Activated gamma-delta T cell treated with Interleukin-2 at 50 U/mL for 16 hours (primary cell): ENCODE results near the gene NR1H2.
"Not testable (repeated sequence)": the region's sequence is repeated elsewhere in the genome, so short reads cannot be mapped to it uniquely, and the experiment has no call there.

Experiments
- DNase-seq: peaks from one replicate; pipeline ENCODE4 v3.0.0-alpha.2; 2020

NR1H2 gene

DNA sequence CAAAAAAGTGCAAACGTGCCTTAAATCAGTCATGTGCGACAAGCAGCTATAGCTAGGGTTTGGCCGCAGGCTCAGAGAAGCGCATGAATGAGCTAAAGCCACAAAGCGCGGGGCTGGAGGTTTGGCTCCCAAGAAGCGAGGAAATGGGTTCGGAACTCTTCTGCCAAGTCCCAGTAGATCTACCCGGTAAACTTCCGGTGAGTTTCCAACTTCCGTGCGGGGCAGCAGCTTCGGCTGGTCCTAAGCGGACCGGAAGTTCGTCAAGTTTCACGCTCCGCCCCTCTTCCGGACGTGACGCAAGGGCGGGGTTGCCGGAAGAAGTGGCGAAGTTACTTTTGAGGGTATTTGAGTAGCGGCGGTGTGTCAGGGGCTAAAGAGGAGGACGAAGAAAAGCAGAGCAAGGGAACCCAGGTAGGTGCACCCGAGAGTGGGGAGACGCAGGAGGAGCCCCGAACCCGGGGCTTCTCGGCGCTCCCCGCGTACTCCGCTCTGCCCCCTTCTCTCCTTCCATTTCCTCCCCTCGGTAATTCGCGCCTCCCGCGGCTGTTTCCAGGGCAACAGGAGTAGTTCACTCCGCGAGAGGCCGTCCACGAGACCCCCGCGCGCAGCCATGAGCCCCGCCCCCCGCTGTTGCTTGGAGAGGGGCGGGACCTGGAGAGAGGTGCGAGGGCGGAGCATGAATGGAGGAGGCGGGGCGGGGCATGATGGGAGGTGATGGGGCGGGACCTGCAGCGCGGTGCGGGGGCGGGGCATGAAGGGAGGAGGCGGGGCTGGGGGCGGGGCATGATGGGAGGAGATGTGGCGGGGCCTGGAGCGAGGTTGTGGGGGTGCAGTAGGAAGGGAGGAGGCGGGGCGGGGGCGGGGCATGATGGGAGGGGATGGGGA is at the start of gene NR1H2:
NR1H2 (plus strand) TSS at position 292 of the 885 bp plus-strand sequence. CDS start 1,149 bp downstream, outside the sequence.
- peak; percentile 95 for DNase-seq

DNA sequence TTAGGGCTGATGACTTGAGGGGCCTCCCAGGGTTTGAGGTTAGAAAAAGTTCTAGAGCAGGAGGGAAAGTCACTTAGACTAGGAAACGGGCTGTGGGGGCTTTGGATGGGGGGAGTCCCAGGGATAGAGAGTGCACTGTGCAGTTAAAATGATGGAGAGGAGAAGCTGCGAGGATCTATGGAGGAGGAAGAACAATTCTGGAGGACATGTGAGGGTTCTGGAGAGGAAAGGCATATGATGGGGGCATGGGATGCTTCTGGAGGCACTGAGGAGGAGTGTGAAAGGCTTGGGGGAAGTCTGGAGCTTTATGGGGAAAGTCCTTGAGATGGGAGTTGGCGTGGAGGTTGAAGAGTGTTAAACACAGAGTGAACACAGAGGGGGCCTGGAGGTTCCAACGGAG is 49.2 kb upstream of the NR1H2 start:
- DNase-seq, result no peak

DNA sequence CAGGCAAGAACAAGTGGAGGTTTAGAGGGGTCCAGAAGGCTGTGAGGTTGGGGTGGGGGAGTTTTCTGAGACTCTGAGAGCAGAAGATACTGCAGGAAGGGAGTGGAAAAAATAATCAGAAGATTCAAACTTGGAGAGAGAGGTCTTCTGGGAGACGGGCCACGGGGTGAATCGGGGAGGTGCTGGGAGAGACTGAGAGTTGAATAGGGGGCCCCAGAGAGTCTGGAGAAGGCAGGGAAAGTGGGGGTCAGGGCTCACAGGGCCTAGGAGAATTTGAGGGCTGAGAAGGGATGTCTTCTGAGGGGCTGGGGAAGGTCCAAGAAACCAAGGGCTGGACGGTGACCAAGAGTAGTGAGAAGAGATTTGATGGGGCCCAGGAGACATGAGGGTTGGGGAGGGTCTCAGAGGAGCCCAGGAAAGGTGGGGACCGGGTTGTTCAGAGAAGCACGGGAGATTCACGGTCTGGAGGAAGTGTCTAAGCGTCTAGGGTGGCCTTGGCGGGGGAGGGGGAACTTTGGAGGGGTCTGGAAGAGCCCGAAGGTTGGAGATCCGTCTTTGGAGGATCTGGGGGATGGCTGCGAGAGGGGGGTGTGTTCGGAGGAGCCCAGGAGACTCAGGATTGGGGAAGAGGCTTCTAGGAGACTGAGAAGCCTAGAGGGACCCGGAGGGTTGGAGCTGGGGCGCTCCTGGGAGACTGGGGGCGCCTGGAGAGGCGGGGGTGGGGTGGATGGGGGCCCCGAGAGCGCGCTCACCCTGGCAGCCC is 48.6 kb upstream of the NR1H2 start:
- DNase-seq, result no peak

DNA sequence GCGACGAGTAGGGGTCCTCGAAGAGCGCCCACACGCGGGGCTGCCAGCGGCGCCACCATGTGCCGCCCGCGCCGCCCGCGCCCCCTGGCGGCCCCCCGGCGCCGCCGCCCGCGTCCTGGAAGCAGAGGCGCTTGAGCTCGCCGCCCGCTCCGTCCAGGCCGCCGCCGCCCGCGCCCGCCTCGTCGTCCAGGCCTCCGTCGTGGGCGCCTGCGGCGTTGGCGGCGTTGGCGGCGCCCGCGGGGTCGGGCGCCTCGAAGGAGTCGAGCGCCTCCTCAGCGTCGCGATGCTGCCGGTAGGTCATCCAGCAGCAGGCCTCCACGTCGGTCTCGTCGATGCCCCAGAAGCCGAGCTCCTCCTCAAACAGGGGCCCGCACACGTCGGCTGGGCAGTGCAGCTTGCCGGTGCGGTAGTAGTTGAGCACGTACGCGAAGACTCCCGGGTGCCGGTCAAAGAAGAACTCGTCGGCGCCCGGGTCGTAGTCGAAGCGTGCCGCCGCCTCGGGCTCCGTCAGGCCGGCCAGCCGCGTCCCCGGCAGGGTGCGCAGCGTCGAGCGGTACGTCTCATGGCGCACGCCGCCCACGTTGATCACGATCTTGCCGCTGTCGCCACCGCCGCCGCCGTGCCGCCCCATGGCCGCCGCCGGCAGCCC is 47.9 kb upstream of the NR1H2 start:
- DNase-seq, result no peak

DNA sequence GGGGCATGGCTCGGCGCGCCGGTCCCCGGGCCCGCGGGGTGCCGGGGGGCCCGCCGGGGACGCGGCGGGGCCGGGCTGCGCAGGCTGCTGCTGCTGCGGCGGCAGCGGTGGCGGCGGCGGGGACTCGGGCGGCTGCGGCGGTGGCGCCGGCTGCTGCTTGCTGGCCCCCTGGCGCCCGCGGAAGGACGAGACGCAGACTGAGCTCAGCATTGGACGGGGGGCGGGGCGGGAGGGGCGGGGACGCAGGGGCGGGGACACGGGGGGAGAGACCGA is 47.4 kb upstream of the NR1H2 start:
- no peak for DNase-seq

DNA sequence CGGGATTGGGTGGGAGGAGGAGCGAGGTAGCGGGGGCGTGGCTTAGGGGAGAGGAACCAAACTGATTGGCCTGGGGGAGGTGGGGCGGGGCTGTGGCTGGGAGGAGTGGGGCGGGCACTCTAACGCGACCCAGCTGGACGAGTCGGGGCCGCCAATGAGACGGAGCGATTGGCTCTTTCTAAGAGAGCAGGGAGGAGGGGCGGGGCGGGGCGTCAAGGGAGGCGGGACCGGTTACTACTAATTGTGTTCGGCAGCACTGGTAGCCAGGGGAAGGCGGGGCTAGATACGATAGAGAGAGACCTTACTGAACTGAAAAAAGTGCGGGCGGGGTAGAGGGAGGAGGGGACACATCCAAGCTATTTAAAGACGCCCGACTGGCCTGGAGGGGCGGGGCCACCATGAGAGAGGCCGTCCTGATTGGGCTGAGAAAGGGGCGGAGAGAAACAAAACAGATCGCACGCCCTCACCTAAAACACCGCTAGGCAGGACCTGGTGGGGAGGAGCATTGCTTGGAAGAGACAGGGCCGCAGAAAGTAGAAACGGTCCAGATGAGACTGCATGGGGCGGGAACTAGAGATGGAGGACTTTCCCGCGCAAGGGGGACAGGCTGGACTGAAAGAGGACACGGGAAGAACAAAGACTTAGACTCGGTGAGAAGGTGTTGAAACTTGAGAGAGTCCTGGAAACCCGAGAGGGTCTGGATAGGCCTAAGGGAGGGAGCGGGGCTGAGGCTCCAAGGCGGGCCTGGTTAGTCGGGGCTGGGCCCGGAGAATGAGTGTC is 46.9 kb upstream of the NR1H2 start, which contains the start of gene KCNC3:
KCNC3 (minus strand) TSS at position 232 of the 780 bp plus-strand sequence. CDS start 295 bp downstream, outside the sequence.
- DNase-seq, result peak; percentile 70

DNA sequence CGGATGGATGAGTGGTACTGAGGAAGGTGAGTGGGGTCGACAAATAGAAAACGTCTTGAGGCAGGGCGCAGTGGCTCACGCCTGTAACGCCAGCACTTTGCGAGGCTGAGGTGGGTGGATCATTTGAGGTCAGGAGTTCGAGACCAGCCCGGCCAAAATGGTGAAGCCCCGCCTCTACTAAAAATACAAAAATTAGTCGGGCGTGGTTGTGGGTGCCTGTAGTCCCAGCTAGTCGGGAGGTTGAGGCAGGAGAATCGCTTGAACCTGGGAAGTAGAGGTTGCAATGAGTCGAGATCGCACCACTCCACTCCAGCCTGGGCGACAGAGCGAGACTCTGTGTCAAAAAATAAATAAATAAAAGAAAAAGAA is 46.3 kb upstream of the NR1H2 start:
- not testable (repeated sequence) for DNase-seq

DNA sequence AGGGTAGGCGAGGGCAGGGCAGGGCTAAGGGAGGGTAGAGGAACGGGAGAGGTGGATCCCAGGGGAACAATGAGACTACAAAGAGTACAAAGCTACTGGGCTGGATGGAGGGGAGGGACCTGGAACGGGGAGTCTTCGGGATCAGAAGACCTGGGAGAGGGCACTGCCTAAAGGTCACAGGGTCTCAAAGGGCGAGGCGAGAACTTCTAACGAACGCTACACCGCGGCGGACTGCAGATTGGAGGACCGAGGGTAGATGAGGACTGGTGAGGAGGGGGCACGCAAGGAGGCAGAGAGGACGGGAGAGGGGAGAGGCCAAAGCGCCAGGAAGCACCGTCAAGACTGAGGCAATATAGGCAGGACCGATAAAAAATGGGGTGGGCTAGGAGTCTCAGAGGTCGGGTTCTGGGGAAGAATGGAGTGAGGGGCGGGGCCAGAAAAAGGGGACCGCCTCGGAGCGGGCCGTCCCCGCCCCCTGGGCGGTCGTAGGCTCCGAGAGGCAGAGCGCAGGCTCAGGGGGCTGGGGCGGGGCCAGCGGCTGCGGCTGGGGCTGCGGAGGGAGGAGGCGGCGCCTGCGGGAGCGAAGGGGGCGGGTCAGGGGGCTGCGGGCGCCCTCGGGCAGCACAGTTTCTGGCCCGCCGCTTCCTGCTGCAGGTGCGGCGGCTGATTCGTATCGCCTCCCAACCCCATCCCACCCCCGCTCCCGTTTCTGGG is 45.7 kb upstream of the NR1H2 start:
- DNase-seq, result peak; percentile 67

DNA sequence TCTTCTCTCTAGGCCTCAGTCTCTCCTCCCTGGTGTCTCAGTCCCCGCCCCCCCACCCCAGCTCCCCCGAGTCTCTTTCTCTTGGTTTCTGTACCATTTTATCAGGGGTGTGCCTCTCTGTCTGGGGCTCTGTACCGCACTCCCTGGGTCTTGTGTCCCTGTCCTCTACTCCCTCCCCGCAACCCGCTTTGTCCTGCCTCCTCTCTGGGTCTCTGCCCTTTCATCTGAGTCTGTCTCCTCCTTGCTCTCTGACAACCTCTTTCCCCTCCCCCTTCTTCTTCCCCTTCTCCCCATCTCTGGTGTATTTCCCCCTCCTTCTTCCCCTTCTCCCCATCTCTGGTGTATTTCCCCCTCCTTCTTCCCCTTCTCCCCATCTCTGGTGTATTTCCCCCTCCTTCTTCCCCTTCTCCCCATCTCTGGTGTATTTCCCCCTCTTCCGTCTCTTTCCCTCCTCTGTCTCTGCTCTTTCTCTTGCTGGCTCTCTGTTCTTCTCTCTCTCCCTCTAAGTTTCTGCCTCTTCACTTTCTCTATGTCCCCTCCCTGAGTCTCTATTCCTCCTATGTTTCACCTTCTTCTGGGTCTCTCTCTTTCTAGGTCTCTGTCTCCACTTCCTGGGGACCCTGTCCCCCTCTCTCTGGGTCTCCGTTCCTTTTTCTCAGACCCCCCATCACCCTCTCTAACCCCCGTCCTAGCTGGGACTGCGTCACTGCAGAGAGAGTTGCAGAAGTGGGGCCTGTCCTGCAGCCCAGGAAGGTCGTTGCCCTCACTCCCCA is 44.9 kb upstream of the NR1H2 start:
- no peak for DNase-seq

DNA sequence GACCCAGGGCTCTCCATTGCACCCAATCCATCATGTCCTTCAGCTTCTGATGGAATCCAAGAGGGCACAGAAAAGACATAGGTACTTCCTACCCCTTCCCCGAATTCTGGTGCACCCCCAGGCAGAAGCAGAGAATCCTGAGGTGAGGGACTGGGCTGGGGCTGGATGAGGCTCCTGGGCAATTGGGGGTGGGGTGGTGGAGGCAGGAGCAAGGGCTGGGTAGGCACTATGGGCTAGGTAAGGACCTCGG is 44.3 kb upstream of the NR1H2 start:
- no peak for DNase-seq

DNA sequence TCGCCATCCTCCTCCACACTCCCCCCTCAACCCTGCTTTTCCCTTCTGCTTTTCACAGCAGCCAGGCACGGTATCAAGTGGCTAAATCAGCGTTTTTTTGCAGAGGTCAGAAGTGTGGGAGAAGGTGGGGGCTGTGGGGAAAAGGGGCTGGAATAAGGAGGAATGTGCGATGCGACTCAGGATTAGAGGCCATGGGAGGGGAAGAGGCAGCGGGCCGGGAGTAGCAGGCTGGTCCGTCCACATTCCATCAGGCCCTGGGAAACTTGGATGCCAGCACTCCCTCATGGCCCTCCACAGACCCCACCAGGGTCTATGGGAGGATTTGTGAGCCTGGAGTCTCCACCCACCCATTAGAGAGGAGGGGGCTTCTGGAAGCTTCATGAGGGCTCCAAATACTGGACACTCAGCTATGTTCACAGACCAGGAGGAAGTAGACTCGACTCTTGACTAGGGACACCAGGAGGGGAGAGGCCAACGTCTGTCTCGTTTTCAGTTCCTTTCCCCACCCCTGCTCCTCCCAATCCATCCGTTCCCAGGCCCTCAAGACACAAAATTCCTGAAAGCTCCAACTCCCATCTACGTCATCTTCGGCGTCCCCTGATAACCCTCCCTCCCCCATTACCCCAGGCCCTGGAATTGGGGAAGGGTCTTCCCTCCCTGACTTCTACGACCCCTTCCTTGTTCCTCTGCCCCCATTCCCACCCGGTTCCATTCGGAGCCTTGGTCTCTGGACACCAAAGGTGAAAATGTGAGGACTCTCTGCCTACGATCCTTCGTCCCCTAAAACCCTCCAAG is 43.8 kb upstream of the NR1H2 start:
- no peak for DNase-seq

DNA sequence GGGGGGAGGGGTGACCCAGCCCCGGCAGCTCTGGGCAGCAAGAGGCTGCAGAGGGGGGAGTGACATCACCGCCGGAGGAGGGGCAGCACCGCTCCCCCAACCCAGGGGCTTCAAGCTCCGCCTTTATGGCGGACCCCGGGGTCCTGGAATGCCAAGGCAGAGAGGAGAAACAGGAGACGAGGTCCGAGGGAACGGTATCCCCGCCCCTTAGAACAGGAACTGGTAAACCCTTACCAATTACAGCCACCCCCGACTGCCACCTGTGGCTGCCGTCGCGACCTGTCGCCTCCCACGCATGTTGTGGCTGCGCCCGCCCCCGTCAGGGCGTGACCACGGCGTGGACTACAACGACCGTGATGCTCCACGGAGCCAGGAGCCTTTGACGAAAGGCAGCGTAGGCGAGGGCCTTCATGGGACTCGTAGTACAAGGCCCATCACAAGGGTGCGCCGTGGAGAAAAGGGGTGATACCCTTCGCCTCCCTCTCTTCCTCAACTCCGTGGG is 43.0 kb upstream of the NR1H2 start:
- peak; percentile 71 for DNase-seq

DNA sequence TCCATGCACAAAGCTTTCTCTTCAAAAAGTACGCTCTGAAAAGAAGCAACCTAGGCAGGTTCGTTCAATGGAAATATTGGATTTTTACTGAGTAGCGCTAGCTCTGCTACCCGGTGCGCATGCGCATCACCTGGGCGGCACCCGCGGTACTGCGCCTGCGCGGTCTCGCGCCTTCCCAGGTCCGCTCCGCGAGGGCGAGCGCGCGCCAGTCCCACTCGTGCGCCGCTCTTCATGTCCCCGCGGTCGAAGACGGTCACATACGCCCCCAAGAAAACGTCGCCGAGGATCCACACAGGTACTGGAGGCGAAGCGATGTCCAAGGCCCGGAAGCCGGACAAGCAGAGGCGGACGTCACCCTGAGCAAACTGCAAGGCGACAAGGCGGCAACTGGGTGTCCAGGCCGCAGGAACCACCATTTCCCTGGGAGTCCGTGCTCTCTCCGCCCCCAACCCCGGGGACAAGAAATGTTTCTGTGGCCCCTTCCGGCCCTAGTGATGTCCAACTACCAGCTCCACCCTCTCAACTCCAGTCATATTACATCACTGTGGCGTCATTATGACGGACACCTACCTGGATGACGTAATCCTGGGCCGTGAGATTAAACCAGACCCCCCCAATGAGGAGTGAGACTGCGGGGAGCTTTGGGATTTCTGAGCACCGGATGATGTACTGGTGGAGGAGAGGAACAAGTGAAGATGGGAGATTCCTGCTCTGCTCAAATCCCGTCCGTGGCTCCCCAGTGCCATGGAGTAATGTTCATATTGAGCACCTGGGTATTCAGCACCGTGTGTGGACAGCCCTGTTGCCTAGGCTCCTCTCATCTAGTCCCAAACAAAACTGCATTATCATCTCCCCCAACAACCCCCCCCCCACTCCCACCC is 42.3 kb upstream of the NR1H2 start:
- DNase-seq, result peak; percentile 74

DNA sequence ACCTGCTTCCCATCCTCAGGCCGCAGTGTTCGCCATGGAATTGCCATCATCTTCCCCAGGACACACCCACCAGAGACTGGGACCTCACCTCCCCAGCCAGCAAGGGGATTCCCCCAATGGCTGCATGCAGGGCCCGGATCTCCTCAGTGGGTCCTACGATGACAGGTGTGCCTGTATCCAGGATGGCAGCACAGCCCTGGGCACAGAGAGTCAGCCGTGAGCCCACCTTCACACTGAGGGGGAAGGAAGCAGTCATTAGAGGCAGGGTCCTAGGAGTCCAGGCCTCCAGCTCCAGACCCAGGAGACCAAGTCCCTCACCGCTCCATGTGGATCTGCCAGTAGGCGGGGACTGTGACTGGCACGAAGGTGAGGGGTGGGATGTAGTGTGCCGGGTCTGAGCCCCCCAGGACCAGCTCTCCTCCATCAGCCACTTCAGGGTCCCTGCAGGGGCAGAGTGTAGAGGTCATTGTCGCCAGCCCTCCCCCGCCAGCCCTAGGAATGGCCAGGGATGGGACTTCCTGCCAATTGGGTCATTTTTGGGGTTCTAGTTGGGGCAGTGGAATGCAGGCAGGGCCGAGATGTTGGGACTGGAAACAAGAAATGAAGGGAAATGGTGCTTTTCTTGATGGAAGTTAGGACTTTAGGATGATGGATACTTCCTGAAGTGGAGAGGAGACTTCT is 41.4 kb upstream of the NR1H2 start:
- no peak for DNase-seq

DNA sequence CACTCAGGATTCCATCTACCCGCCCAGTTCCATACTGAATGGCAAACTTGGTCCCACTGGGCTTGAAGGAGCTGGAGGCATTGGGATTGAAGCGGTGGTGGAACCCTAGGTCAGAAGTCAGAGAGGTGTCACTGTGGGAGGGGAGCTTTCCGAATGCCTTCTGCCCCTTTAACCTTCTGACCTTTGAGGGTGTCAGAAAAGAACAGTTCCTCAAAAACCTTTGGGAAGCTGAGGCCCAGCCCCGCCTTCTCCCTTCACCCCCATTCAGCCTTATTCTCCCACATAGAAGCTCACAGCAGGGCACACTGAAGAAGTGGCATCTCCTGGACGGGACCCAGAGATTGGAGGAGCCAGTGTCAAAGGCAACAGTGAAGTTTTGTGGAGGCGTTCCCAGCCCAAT is 39.2 kb upstream of the NR1H2 start:
- DNase-seq, result not testable (repeated sequence)

DNA sequence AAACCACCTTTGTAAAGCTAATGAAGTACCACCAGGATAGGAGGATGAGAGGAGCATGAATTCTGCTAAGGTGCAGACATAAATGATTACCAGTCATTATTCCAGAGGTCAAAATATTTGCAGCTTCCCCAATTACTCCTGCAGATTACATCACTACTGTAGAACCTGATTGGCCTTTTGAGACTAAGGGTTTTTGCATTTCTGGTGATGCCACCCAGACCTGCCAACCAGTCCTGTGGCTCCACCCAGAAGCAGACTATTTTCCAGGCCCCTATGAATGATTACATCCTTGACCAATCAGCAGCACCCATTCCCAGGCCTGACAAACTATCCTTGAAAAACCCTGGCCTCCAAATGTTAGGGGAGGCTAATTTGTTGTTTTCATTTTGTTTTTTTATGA is 35.9 kb upstream of the NR1H2 start:
- DNase-seq, result no peak

DNA sequence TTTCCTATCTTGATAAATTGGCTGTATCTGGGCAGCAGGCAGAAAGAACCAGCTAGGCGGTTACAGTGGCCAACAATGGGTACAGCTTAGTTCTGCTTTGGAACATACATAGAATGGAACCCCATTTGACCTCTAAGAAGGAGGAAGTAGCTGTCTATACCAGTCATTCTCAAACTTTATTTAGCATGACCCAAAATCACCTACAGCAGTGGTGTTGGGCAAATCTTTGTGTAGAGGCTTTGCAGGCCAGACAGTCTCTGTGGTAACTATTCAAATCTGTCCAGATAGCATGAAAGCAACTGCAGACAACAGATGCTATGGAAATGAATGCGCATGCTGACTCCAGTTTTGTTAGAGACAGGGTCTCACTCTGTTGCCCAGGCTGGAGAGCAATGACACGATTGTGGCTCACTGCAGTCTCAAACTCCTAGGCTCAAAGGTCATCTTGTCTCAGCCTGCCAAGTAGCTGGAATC is 35.1 kb upstream of the NR1H2 start:
- DNase-seq, result no peak

DNA sequence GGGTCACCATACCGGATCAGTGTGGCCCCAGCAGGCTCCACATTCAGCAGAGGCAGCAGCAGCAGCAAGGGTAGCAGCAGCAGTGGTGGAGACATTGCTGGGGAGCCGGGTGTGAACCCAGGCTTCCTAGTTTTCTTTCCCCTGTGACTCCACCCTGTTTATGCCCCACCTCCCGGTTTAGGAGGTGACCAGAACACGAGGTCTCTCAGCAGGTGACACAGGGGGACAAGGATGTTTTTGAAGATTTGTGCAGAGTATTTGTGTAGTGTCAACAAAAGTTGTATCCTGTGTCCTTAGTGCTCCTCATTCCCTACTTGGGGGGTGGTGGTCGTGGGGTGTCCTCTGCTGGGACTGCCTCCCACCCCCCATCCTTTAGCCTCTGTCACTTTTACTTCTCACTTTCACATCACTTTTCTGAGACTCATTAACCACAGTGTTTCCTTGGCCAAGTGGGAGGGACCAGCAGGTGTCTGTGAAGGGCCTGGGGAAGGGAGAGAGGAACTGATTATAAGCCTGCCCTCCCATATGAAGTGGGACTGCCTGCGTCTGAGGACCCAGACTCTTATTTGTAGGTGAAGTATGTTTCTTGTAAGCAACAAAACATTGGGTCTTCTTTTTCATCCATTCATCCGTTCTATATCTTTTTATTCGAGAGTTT is 31.5 kb upstream of the NR1H2 start:
- DNase-seq, result no peak
